ENCODE results near the gene TMEM119.

The TMEM119 gene, protein sequence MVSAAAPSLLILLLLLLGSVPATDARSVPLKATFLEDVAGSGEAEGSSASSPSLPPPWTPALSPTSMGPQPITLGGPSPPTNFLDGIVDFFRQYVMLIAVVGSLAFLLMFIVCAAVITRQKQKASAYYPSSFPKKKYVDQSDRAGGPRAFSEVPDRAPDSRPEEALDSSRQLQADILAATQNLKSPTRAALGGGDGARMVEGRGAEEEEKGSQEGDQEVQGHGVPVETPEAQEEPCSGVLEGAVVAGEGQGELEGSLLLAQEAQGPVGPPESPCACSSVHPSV

DNA sequence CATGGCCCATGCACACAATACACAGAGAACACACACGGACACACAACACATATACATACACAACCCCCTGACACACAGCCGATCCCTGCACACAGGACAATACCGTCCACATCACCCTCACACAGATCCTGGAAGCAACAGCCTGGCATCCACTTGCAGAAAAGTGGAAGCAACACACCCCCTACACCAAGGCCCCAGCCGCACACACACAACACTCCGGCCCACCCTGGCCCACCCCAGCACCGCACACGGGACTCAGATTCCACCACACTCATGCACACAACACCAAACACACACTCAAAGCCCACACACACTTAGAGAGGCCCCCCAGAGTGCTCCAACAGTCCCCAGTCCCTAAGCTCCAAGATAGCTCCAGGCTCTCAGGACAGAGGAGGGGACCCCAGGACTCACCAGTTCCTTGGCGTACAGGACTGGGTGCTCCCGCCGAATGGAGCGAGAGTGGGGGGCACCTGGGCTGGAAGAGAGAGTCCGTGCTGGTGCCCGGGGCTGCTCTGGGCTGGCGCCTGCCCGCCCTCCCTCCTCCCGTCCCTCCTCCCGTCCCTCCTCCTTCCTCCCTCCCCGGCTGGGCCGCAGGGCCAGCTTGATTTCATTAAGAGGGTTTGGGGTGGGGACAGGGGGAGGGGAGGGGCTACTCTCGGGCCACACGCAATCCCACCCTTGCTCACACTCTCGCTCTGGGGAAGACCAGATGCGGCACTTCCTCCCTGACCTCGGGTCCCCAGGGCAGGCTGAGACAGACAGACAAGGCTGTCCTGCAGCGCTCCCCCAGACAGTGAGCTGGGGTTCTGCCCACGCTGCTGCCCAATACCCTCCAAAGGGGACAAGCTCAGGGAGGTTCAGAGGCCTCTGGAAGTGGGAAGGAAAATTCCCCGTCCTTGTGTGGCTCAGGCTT, at the start of gene TMEM119:
TMEM119 (minus strand) TSS at position 526 of the 913 bp plus-strand sequence. CDS start 5,701 bp downstream, outside the sequence.
- no peak for DNase-seq (ENCODE audit: low spot score)

DNA sequence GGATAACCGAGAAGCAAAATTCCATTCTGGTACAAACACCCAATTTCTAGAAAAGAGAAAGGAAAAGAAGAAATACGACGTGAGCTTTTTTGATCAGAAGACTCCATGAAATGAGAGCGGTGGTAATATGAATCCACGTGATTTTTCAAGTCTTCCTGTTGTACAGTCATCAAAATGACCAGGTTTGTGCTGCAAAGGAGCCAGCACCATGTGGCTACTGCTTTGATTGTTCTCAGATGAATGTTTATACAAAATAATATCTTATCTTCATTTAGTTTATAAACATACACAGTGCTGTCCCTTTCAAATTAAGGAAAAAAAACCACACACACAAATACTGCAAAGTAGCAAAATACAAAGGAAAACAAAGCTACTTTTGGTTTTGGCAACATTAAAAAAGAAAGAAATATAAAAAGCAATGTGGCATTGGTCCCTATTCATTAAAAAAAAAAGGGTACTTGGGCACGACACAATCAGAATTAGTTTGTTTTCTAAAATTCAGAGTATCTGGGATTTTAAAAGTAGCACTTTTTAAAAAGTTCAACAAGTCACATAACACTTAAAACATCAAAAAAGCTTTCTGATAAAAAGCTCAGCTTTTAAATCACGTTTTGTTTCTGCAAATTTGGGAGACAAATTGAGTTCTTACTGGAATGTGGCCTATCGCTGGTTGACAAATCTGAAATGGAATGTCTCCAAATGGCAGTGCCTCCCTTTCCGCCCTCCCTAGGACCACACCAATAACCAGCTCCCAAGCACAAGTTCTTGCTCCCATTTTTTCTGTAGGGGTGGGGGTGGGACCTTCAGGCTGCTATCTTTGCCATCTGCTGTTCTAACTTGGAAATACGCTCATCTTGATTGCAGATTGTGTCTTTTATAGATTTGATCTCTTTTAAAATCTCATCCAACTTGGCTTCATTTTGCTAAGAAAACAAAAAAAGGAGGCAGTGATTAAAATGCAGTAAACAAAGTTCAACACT, 49.0 kb upstream of the TMEM119 start:
- no peak for DNase-seq (ENCODE audit: low spot score)

DNA sequence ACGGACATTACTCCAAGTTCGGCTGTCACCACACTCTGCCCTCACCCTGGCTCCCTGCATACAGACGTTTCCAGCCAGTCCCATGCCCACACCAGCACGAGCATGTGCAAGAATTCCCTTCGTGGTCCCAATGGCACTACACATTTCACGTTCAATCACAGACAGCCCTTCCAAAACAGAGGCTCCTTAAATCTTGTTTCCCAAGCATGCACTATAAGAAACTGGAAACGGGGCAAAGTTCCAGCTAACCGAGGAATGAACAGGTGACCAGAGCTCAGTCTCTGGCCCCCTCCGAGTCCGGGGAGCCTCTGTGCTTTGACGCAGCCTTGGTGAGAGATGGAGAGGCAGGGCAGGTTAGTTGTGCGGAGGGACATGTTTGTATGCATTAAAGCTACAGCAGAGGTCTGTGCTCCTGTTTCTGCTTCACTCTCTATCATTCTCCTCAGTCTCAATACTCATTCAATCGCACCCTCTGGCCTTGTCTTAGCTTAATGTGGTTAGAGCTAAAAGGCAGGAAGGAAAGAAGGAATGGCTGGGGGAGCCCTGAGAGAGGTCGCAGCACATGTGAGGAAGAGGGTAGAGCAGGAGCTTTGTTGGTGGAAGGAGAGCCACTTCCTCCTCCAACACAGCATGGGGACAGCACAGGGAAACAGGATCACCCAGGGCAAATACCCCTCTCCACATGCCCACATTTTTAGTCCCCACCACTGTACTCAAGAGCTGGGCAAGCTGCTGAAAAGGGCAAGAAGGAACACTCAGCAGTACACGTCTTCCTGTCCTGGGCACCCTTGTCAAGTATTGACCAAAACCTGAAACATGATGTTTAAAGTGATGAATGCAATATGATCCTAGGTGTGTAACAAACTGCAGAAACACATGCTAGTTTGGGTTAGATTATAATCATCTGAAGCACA, 48.1 kb upstream of the TMEM119 start:
- no peak for DNase-seq (ENCODE audit: low spot score)

DNA sequence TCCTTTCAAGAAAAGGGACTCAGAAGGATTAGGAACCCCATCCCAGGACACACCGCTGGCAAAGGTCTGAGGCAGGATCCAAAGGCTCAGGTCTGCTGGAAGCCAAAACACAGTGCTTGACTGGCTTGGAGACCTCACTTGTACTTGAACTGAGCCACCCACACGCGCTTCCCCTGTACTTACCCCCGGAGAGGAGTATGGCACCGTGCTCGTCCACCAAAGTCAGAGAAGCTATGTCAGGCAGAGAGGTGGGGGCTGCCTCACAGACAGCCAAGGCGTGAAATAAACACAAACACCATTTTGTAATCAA, 46.9 kb upstream of the TMEM119 start:
- no peak for DNase-seq (ENCODE audit: low spot score)

DNA sequence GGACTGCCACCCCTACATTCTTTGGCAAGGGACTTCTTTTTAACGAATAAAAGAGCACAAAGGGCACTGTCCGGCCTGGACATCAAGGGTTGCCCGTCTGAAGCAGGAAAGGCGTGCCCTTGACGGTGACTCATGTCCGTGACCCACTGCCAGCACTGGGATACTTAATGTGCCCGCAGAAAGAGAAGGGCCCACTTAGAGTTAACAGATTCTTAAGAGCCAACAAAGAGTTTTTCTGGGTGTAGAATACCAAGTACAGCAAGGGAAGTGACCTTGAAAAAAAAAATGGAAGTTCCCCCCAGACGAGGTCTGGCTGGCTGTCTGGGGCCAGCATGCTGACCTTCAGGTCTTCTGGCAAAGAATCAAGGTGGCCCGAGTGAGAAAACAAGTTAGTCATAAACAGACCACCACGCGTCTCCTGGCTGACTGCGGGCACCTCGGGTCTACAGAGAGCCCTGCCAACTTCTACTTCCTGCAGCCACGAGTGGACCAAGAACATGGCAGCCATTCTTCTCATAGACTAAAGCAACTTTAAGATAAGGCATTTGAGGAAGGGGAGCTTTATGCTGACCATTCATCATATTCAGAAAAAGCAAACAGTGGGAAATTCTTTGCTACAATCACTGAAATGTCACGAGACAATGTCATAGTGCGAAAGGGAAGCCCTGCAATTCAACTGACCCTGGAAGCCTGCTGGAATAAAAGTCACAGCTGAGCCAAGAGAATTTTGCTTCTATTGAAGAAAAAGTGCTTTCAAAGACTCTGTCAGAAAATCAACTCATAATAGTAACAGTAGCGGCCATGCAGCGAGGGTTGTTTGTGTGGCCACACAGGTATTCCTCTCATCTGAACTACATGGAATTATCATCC, 46.3 kb upstream of the TMEM119 start:
- no peak for DNase-seq (ENCODE audit: low spot score)

DNA sequence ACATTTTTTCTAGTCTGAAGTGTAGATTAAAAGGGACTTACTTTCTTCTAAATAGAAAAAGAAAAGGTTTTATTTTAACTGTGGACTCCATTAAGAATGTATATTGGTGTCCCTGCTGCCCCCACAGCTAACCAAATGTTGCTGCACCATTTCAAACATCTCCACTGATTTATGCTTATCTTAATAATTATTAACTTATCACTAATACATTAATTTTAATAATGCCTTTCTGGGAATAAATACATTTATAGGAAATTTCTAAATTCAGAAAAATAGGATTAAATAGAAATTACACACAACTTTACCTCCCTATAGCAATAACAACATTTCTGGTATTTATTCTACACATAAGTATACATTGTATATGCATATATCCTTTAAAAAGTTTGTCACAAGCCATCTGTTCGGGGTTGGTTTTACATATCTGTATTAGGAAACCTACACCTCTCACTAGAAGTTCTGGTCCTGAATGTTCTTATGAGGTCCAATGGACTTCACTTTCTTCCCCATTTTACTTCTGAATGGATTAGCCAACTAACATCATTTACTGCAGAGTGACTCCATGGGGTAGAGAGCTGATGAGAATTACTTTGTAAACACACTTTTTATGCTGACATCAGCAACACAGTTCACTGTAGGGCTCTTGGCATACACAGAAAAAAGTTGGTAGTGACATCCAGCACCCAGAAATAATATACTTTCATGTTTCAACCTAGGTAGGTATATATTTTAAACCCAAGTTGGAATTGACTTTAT, 45.2 kb upstream of the TMEM119 start:
- DNase-seq (ENCODE audit: low spot score), result no peak

DNA sequence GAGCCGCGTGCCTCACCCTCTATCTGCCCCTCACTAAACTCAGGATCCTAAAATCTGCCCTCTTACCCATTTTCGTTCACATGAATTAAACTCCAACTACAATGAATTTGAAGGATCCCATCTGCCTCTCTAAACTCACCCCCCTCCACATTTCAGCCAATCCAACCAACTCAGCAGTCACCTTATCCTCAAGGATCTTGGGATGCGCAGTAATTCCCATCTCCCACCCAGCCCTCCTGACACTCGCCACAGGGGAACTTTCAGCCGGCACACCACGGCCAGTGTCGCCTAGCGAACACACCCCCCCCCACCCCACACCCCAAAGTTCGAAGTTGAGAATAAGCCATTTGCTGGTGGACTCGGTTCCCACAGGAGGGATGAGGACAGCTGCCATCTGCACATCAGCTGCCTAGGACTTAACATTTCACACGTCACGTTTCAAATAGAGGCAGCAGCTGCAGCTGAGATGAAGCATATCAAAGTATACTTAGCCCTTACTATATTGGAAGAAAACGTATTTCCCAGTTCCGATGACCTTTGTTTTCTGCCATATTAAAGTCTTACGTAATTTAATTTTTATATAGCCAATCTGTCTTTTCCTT, 44.5 kb upstream of the TMEM119 start:
- DNase-seq (ENCODE audit: low spot score), result no peak

DNA sequence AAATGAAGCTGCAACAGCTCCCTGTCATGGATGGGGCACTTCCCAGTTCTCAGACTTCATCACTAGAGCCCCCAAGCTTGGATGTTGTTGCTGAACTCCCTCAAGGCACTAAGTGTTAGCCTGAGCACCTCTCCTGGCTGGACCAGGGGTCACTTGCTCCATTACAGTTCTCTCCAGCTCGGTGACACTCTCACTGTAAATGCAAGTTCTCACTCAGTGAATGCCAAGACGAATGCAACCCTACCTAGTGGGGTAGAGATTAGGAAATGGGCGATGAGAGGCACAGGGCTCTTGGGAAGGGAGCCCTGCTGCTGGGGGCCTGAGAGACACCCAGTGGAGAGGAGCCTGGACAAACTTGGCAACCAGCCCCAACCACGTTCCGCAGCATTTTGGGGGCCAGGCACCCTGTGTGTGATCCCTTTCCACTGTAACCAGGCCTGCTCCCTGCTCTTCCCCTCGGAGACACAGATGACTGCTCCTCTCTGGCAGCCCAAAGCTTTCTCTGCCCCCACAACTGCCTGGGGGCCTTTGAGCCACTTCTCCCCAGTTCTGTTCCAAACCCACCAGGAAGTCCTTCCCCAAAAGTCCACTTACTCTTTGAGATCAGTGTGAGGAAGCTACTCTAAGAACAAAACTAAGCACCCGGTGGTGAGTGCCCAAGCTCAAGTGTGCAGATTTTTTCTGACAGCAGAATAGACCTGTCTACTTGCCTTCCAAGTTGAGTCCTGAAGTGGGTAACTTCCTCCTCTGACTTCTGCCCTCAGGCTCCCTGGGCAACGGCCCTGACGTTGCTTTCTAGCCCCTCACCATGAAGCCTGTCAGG, 43.8 kb upstream of the TMEM119 start:
- DNase-seq (ENCODE audit: low spot score), result no peak

DNA sequence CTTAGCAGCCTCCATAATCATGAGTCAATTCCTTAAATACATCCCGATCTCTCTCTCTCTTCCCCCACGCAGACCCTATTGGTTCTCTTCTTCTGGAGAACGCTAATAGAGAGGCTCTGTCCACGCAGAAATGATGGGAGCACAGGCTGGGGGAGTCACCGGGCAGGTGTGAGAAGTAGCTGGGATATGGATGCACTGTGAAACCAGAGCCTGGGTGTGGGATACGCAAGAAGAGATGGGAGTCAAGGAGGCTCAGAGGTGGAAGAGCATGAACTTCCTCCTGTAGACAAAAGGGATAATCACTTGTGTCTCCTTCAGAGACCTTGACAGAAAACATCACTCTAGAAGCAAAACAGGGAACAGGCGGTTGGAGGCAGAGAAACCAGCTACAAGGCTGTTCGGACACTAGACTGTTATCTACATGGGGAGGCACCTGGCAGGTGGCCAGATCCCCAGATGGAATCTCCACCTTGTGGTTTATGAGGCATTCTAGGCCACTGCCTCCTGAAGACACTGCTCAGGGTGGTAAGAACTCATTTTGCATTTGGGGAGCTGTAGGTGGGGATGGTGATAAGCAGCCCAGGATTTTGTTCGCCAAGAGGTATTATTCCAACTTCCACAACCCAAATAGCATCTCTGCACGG, 43.0 kb upstream of the TMEM119 start:
- peak; percentile 75 for DNase-seq (ENCODE audit: low spot score)

DNA sequence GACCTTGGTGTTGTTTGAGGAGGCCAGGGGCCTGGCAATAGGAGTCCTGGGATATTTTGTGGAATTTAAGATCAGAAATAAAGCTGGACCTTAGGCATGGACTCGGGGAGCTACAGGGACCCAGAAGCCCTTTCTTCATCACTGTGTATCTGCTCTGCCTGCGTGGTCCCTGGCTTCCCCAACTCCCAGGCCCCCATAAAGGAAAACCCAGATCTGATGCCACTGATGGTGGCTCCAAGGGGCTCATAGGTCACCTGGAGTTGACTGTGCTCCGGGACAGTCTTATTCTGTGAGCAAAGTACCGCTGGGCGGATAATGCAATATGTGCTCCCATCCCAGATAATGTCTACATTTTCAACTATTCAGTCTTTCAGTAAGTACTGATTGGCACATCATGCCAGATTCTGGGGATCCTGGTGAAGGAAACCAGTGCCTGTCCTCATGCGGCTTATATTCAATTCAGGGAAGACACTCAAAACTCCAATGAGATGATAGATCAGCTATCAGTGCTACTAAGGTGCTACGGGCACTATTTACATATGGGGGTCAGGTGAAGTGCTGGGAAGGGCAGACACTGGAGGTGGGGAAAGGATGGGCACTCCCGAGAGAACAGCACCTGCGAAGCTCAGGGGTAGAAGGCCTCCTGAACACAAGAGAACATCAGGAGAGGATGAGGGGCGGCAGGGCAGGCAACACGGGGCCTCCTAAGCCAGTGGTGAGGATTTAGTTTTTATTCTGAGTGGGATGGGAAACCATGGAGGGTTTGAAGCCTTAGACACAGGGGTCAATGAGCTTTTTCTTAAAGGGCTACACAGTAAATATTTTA, 41.3 kb upstream of the TMEM119 start:
- no peak for DNase-seq (ENCODE audit: low spot score)

DNA sequence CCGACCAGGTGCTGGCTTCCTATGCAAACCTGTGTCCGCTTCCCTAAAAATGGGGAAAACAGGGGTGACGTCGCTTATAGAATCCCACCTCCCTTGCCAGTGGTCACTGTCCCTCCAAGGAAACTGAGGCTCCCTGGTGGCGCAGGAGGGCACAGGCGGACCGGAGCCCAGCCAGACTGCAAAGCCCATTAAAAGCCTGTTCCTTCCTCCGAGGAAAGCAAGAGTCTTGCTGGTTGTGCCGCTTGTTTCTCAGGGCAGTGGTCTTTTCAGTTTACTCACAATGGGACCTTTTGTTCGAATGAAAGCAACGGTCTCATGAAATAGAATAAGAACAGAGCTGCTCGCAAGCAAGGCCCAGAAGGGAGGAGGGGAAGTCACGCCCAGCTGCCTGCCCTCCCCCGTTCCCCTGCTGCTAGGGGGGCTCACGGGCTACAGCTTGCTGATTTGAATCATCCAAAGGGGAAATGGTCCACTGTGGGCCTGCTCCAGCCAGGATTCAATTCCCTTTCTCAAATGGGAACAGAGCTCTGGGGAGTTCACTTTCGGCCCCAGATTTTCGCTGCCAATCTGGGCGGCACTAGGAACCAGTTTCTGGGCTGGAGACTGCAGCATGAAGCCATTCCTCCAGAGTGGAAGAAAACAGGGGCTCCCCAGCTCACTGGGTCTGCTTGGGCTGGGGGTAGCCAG, 40.4 kb upstream of the TMEM119 start:
- no peak for DNase-seq (ENCODE audit: low spot score)

DNA sequence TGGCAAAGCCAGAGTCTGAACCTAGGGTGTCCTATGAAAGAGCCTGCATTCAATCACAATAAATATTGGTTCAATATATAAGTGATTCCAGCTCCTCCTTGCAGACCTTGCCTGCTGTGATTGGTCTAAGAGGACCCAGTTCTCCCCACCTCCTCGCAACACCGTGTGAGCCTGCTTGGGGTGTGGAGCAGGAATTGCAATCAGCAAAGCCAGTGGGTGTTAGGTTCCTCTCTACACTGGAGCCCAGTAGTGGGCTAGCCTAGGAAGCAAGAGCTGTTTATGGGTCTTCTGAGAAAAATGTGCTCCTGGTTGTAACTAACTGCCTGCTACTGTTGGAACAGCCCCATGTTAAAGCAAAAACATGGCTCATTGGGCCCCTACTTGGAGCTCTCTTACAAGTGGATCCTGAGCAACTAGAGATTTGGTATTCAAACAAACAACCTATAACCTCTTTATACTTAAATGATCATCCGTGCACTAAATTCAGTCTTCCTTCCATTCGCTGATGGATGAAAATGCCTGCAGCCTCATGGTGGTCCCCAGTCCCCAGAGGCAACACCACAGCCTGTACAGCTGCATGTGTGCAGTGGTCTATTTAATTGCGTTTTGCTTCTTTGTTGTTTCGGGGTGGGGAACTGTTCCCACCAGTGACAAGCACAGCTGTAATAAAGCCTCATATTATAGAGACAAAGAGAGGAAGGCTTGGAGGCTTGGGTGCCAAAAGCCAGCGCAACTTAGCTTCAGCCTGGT, 39.5 kb upstream of the TMEM119 start:
- DNase-seq (ENCODE audit: low spot score), result no peak

DNA sequence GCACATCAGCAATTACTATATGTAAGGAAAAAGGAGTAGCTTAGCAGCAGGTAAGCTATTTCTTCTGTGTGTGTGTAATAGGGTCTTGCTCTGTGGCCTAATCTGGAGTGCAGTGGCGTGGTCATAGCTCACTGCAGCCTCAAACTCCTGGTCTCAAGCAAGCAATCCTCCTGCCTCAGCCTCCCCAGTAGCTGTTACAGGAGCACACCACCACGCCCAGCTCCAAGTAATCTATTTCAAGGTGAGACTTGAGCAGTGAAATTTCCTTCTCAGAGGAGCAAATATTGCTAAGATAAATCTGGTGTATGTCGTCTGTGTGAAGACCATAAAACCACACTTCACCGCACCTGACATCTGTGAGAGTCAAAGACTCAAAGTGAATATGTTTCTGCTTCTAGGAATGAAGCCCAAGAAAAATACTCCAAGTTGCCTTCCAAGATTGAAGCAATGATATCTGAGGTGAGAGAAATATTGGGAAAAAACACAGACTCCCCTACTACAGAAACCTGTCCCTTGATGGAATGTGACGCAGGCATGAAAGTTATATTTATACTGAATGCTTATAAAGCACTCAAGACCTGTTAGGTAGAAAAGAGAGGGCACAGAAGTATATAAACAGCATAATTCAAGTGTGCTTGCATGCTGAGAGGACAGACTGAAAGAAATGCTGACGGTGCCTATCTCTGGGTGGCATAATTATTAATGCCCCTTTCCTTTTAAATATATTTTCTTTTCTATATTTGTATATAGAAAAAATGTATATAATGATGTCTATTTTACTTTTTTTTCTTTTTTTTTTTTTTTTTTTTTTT, 38.3 kb upstream of the TMEM119 start:
- no peak for DNase-seq (ENCODE audit: low spot score)

DNA sequence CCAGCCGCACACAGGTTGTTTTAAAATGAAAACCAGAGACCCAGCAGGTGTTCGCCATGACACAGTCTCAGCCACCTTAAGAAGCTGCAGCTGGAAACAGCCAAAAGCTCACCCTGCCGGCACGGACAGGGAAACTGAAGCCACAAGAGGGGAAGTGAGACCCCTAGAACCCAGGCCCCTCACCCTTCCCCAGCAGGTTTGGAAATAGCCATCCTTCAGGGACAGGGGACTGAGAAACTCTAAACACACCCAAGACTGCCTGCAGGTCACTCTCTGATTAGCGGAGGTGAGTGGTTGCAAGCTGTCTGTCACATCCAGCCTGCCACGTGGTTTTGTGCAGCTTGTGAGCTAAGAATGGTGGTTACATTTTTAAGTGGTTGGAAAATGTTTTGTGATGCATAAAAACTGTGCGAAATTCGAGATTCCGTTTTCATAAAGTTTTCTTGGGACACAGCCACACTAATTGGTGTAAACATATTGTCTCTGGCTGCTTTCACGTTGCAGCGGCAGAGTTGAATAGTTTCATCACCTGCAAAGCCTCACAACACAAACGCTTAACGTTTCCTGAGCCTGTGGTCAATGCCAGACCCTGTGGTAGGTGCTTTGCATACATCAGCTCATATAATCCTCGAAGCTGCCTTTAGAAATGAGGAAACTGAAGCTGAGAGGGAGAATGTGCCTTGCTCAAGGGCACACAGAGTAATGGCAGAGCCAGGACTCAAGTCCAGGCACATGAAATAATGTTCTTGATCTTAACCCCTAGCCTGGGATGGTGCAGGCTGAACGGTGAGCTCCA, 37.5 kb upstream of the TMEM119 start:
- no peak for DNase-seq (ENCODE audit: low spot score)
